Stimulated activated CD4-positive, alpha-beta T cell treated with anti-CD3 and anti-CD28 coated beads, Interleukin-2, amount 100 ng/mL, for 48 hours (primary cell): Measurements from ENCODE around the gene SYNE2.
"Not testable (repeated sequence)": the region's sequence is repeated elsewhere in the genome, so short reads cannot be mapped to it uniquely, and the experiment has no call there.

Experiments
- DNase-seq, 2 donors: peaks; one replicate each; pipeline ENCODE4 v3.0.0-alpha.2; 2020

SYNE2 gene

DNA sequence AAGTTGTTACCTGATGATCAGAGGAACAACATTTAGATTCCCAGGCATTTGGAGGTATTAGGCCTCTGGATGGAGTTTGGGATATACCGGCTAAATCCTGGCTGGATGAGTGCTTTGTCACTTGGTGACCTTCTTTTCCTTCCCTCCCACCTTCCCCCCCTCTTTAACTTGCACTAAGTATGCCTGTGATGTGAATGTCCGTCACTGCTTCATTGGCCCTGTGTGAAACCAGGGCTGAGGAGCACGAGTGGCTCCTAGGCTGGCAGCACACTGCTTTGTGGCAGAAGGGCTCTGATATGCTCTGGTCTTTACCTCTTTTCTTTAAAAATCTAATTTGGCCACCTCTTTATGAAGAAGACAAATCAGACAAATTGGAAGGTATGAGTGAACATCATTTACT, 345.7 kb downstream of the SYNE2 start:
- DNase-seq = no peak

DNA sequence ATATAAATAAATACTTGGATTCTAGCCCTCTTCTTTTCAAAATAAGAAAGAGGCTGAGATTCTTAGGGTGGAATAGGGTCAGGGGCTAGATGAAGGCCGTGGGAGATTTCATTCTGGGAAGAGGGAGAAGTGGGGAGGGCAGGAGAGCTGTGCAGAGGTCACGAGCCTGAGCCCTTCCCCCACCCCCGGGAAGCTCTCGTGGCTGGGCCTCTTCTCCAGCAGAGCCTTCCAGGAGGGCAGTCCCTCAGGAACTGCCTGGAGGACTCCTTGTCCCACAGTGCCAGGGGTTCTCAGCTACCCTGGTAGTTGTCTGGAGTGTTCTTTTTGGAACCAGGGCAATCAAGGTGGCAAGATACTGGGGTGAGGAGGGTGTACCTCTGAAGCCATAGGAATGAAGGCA, 347.4 kb downstream of the SYNE2 start:
- no peak for DNase-seq

- DNase-seq = no peak
These were observed 348.5 kb downstream of the SYNE2 start for GRCh38 chr14:64201296-64201695.

DNA sequence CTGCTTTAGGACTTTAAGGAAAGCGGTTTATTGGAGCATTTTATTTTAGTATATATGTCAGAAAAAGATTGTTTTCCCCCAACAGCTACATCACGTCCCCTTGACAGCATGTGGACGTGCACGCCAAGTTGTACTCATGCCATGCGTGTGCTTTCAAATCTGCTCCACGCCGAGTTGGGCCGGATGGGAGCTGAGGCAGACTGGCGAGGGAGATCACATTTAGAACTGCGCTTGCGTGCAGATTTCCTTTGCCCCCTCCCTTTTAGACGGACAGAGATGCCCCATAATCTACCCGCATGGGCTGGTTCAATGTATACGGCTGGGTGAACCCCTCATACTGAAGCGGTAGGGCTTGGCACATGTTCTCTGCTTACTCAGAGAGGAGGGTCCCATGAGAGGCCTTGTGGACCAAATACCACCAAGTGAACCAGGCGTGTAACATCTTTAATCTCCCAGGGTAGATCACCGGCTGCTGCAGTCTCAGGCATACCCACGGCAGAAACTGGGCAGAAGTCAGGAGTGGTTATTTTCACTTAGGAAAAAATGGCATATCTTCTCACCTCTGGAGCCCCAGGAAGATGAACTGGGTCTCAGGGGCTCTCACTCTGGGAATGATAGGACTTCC, 349.2 kb downstream of the SYNE2 start:
- no peak for DNase-seq

DNA sequence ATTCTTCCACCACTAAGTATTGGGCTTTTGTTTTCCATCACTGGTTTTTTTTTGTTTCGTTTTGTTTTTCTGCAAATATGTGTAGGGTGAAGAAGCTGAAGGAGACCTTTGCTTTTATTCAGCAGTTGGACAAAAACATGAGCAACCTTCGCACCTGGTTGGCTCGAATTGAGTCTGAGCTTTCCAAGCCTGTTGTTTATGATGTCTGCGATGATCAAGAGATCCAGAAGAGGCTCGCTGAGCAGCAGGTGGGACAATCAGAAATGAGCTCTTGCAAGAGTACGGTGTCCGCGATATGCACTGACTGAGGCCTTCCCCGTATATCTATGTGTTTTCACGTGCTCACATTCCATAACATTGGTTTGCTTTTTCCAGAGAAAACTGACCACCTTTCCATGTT, 349.9 kb downstream of the SYNE2 start:
- no peak for DNase-seq

GRCh38 chr14:64203366-64204006, 350.7 kb downstream of the SYNE2 start:
- no peak for DNase-seq

GRCh38 chr14:64208261-64208660, 355.5 kb downstream of the SYNE2 start:
- DNase-seq = no peak

- no peak for DNase-seq
These were observed 356.2 kb downstream of the SYNE2 start for GRCh38 chr14:64208981-64209380.

GRCh38 chr14:64209444-64210131, 356.8 kb downstream of the SYNE2 start:
- no peak for DNase-seq

DNA sequence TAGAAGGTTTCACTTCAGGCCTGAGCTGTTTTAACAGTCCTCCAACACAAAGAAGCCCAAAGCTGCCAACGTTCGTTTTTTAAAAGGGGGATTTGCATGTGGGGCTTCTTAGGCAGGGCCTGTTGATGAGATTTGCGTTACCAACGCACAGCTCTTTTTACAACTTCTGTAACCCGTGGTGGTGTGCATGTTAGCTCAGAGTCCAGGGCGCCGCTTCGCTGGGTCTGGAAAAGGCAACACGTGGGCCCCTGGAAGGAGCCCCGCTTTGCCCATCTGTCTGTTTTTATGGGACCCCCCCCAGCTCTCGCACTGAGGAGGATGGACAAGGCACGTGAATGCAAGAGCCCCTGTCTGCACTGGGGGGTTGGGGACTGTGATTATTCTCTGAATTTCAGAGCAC, 357.4 kb downstream of the SYNE2 start:
- no peak for DNase-seq

- not testable (repeated sequence) for DNase-seq
These were observed 358.1 kb downstream of the SYNE2 start for GRCh38 chr14:64210912-64211311.

DNA sequence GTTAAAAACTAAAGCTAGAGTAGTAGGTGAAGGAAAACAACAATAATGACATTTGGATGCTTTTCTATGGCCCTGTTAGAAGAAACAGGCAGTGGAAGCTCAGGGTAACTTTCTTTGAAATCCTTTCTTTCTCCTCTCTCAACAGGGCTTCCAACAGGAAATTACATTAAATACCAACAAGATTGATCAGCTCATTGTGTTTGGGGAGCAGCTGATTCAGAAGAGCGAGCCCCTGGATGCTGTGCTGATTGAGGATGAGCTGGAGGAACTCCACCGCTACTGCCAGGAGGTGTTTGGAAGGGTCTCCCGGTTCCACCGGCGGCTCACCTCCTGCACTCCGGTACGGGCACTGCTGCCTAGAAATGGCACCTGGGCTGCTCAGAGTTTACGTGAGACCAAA, 359.9 kb downstream of the SYNE2 start:
- no peak for DNase-seq

GRCh38 chr14:64213086-64213485, 360.3 kb downstream of the SYNE2 start:
- DNase-seq = no peak

GRCh38 chr14:64213853-64214570, 361.2 kb downstream of the SYNE2 start:
- no peak for DNase-seq

DNA sequence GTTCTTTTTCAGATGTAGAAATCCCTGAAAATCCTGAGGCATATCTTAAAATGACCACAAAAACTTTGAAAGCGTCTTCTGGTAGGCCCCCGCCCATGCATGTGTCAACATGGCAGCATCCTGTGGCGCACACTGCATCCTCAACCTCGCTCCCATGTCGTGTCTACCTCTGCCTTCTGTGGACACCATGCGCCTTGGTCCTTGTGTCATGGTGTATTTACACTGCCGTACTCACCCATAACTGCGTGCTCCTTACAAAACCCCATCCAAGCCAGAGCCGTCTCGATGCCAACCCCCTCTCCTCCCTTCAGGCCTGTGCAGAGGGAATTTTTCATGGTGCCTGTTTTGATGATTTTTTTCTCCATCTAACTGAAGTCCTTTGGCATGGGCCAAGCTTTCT, 362.5 kb downstream of the SYNE2 start:
- no peak for DNase-seq

GRCh38 chr14:64215978-64216377, 363.2 kb downstream of the SYNE2 start:
- no peak for DNase-seq

- DNase-seq = no peak
These were observed 364.5 kb downstream of the SYNE2 start for GRCh38 chr14:64217308-64217707.

DNA sequence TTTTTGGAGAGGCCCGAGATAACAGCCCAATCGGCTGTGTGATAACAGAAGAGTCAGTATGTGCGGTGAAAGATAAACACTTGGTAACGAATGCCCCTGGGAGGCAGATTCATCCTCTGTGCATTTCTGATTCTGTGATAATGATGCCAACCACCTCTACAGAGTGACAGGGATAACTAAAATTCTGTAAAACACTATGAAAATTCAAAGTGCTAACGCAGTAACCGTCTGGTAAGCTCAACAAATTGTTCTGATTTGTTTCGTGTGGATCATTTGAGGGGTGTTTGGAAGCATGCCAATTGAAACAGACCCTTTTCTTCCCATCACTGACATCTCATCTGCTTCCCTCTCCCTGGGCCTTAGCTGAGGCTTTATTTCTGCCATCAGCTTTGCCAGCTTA, 365.0 kb downstream of the SYNE2 start:
- DNase-seq = no peak

- no peak for DNase-seq
These were observed 365.8 kb downstream of the SYNE2 start for GRCh38 chr14:64218344-64219240.

DNA sequence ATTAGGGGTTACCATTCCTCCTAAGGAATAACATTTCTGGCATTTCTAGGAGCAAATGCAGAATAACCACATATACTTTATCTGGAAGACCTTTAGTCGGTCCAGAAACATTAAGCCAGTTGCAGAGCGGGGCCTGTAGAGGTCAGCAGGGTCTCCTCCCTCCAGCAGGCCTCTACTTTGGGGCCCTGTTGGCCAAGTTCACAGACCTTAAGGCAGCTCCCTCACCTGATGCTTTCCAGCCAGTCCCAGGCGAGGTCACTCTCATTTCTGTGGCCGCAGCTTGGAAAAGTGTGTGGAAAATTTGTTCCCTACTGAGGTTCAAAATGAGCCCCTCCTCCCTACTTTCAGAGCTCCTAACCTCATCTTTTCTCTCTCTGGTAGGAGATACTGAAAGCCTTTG, 367.3 kb downstream of the SYNE2 start:
- DNase-seq = no peak

DNA sequence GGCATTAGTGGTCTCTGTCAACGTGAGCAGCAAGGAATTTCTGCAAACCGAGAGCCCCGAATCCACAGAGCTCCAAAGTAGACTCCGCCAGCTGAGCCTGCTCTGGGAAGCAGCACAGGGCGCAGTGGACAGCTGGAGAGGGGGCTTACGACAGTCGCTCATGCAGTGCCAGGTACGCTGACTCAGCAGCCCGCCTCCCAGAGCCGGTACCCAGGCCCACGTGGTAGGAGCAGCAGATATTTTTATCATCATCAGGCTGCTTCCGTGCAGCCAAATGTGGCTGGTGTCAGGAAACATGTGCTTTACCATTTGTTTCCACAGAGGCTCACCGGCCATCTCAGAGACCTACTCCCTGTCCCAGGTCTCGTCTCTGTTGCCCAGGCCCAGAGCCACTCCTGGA, 367.7 kb downstream of the SYNE2 start:
- DNase-seq = no peak

DNA sequence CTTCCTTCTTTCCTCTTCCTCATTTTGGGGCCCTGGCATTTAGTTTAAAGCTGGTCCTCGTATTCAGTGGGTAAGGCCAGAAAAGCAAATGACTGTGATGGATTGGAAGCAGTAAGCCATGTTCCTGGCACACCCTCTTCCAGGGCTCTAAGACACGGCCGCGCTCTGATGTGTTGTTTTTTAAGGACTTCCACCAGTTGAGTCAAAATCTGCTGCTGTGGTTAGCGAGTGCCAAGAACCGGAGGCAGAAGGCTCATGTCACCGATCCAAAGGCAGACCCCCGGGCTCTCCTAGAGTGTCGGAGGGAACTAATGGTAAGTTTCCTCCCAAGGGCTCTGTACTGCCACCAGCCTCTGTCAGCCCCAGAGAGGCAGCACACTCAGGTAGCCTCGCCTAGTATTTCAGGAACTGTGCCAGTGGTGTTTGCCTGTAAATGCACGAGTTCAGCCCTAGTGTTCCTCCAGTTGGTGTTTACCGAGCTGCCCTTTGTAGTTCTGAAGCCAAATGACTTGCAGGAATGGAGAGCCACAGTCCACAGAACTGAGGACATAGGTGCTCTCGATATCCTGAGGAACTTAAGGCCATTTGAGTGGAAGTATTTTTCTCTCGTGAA, 368.7 kb downstream of the SYNE2 start:
- DNase-seq = no peak
